IPS DF 19.7 (cell line): Measurements from ENCODE around the gene FEZ2.
A peak's percentile ranks its signal among the peaks of the same experiment; 100 is the strongest.
"Not testable (repeated sequence)": the region's sequence is repeated elsewhere in the genome, so short reads cannot be mapped to it uniquely, and the experiment has no call there.

Source experiments
- DNase-seq: peaks from one replicate; pipeline ENCODE4 v3.0.0-alpha.2; 2013; ENCODE audit warnings: low read depth, low spot score

FEZ2 gene

GRCh38 chr2:36597532-36598377, at the start of gene FEZ2:
Gene FEZ2, minus strand, starts transcription at chr2:36598168. Its CDS starts 26 bp downstream, at chr2:36598142.
- peak; percentile 48 for DNase-seq

GRCh38 chr2:36634981-36635597, 37.1 kb upstream of the FEZ2 start:
- no peak for DNase-seq

- no peak for DNase-seq
Measured at GRCh38 chr2:36633470-36634092, 35.6 kb upstream of the FEZ2 start.

- no peak for DNase-seq
Measured at GRCh38 chr2:36626756-36627155, 28.8 kb upstream of the FEZ2 start.

- DNase-seq, result no peak
Measured at GRCh38 chr2:36626071-36626470, 28.1 kb upstream of the FEZ2 start.

- no peak for DNase-seq
Measured at GRCh38 chr2:36625304-36625703, 27.3 kb upstream of the FEZ2 start.

GRCh38 chr2:36620321-36620720, 22.4 kb upstream of the FEZ2 start:
- DNase-seq, result no peak

- peak; percentile 85 for DNase-seq
Measured at GRCh38 chr2:36618381-36618780, 20.4 kb upstream of the FEZ2 start.

- peak; percentile 60 for DNase-seq
Measured at GRCh38 chr2:36616947-36617346, 19.0 kb upstream of the FEZ2 start.

GRCh38 chr2:36615222-36615621, 17.3 kb upstream of the FEZ2 start:
- no peak for DNase-seq

GRCh38 chr2:36613801-36614200, 15.8 kb upstream of the FEZ2 start:
- no peak for DNase-seq

GRCh38 chr2:36611316-36611990, 13.5 kb upstream of the FEZ2 start:
- no peak for DNase-seq

GRCh38 chr2:36609507-36609906, 11.5 kb upstream of the FEZ2 start:
- DNase-seq, result no peak

GRCh38 chr2:36607947-36608346, 10.0 kb upstream of the FEZ2 start:
- no peak for DNase-seq

GRCh38 chr2:36606925-36607324, 9.0 kb upstream of the FEZ2 start:
- DNase-seq, result no peak

GRCh38 chr2:36605273-36605672, 7.3 kb upstream of the FEZ2 start:
- no peak for DNase-seq

- not testable (repeated sequence) for DNase-seq
Measured at GRCh38 chr2:36603629-36604028, 5.7 kb upstream of the FEZ2 start.

- DNase-seq, result no peak
Measured at GRCh38 chr2:36597003-36597531, 901 bp downstream of the FEZ2 start.

- DNase-seq, result no peak
Measured at GRCh38 chr2:36596397-36596796, 1.6 kb downstream of the FEZ2 start.

- no peak for DNase-seq
Measured at GRCh38 chr2:36594849-36595248, 3.1 kb downstream of the FEZ2 start.

- DNase-seq, result no peak
Measured at GRCh38 chr2:36589230-36589630, 8.7 kb downstream of the FEZ2 start.

GRCh38 chr2:36587556-36587955, 10.4 kb downstream of the FEZ2 start:
- no peak for DNase-seq
